GM21423 (cell line): ENCODE results near the gene TRIM2.

Source experiments
- ATAC-seq: cut with Tn5 transposase; IDR thresholded peaks from one replicate; pipeline ENCODE4 v1.9.1; 2021; ENCODE audit warnings: mild to moderate bottlenecking, moderate library complexity; ENCODE audit not compliant: unreplicated experiment

TRIM2 gene

GRCh38 chr4:153367092-153367491, 162.8 kb downstream of the TRIM2 start:
- no peak for ATAC-seq

- no peak for ATAC-seq
Measured at GRCh38 chr4:153369021-153369420, 164.8 kb downstream of the TRIM2 start.

- ATAC-seq = no peak
Measured at GRCh38 chr4:153371701-153372234, 167.5 kb downstream of the TRIM2 start.

- ATAC-seq = no peak
Measured at GRCh38 chr4:153372967-153373562, 168.8 kb downstream of the TRIM2 start.

GRCh38 chr4:153374442-153374841, 170.2 kb downstream of the TRIM2 start:
- no peak for ATAC-seq

GRCh38 chr4:153375303-153375702, 171.1 kb downstream of the TRIM2 start:
- ATAC-seq = no peak

- no peak for ATAC-seq
Measured at GRCh38 chr4:153383131-153383530, 178.9 kb downstream of the TRIM2 start.

- no peak for ATAC-seq
Measured at GRCh38 chr4:153384160-153384559, 179.9 kb downstream of the TRIM2 start.

- no peak for ATAC-seq
Measured at GRCh38 chr4:153385784-153386183, 181.5 kb downstream of the TRIM2 start.

GRCh38 chr4:153387981-153388380, 183.7 kb downstream of the TRIM2 start:
- ATAC-seq = no peak
